Lower leg skin (tissue), 4 donors: ENCODE results near the gene TREX2. TPM values are rescaled to one million over a fixed set of nuclear protein-coding genes. Genes with fewer than 3 reads are reported as not detected.

Experiments used
- DNase-seq, 2 donors: peaks; one replicate each; pipeline ENCODE4 v3.0.0-alpha.2; 2019; ENCODE audit warnings: low spot score in 2 of 2
- H3K4me3 ChIP-seq: fragments of 200-600 bp; sonication (generic); 2 replicates; pipeline ENCODE4 v1.5.1; 2017; ENCODE audit warnings: mild to moderate bottlenecking, low read depth; ENCODE audit not compliant: poor library complexity, severe bottlenecking
- POLR2A ChIP-seq, 2 donors: fragments of 450-650 bp; IDR thresholded peaks; one replicate each; pipeline ENCODE4 v1.6.1; 2016 to 2017; ENCODE audit warnings: antibody characterized with exemption in 2 of 2, mild to moderate bottlenecking in 1 of 2, moderate library complexity in 1 of 2
- WGBS, 2 donors: methylation state at CpG; one replicate each; pipeline ENCODE4 v1.1.5; 2018; 5-methylcytosine and 5-hydroxymethylcytosine counted together
- intact Hi-C: fragments of 100-400 bp; cut with DNase I; formaldehyde crosslinking; loops from one replicate; pipeline ENCODE4 v1.15.0; 2023; ENCODE audit warnings: low total_unique reads
- total RNA-seq, 4 donors: library from RNA; depleted of rRNA; stranded (reverse); fragments of >200 nt; gene quantifications; one replicate each; pipeline ENCODE4 v1.1.0, GENCODE V29; 2016
- TF ChIP-seq, protein P1 (sequence below), 3 donors: fragments of 450-650 bp; IDR thresholded peaks; one replicate each; pipeline ENCODE4 v1.5.1; 2016; ENCODE audit warnings: antibody characterized with exemption in 3 of 3, mild to moderate bottlenecking in 3 of 3, moderate library complexity in 2 of 3

The TREX2 gene
- total RNA-seq, 4 donors from 2014 or later, result 76.4 to 129 (median 112) TPM

DNA sequence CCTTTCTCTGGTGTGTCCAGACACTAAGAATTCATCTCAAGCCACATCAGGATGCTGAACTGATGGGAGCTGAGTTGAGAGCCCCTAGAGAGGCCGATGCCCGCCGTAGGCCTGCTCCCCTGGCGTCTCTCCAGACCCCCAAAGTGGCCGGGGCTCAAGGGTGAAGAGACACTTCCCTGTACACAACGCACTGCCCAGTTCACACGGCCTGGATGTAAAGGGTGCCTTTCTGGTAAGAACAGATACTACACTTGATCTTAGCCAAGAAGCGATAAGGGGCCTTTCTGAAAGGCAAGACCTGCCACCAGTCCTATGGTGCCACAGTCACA is 5.1 kb upstream of the TREX2 start:
- 87 to 96% methylated on average over 8 of the region's 8 CpGs for WGBS, 2 donors
- intact Hi-C loops, result no loop called here
- no peak overlapping the region for H3K4me3 ChIP-seq
- TF ChIP-seq, protein P1, sequence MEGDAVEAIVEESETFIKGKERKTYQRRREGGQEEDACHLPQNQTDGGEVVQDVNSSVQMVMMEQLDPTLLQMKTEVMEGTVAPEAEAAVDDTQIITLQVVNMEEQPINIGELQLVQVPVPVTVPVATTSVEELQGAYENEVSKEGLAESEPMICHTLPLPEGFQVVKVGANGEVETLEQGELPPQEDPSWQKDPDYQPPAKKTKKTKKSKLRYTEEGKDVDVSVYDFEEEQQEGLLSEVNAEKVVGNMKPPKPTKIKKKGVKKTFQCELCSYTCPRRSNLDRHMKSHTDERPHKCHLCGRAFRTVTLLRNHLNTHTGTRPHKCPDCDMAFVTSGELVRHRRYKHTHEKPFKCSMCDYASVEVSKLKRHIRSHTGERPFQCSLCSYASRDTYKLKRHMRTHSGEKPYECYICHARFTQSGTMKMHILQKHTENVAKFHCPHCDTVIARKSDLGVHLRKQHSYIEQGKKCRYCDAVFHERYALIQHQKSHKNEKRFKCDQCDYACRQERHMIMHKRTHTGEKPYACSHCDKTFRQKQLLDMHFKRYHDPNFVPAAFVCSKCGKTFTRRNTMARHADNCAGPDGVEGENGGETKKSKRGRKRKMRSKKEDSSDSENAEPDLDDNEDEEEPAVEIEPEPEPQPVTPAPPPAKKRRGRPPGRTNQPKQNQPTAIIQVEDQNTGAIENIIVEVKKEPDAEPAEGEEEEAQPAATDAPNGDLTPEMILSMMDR (IDR thresholded peaks at IDR 0.05), result no peak
- TF ChIP-seq POLR2A (IDR thresholded peaks at IDR 0.05), result no peak
- DNase-seq, result no peak

GRCh38 chrX:153450114-153450948 is 4.5 kb upstream of the TREX2 start:
- WGBS, 2 donors, result 92 to 98% methylated on average over 10 to 26 of the region's 26 CpGs
- no peak overlapping the region for H3K4me3 ChIP-seq
- intact Hi-C loops, result no loop called here
- TF ChIP-seq, protein P1 (IDR thresholded peaks at IDR 0.05), result no peak
- TF ChIP-seq POLR2A (IDR thresholded peaks at IDR 0.05), result no peak
- DNase-seq, result no peak

DNA sequence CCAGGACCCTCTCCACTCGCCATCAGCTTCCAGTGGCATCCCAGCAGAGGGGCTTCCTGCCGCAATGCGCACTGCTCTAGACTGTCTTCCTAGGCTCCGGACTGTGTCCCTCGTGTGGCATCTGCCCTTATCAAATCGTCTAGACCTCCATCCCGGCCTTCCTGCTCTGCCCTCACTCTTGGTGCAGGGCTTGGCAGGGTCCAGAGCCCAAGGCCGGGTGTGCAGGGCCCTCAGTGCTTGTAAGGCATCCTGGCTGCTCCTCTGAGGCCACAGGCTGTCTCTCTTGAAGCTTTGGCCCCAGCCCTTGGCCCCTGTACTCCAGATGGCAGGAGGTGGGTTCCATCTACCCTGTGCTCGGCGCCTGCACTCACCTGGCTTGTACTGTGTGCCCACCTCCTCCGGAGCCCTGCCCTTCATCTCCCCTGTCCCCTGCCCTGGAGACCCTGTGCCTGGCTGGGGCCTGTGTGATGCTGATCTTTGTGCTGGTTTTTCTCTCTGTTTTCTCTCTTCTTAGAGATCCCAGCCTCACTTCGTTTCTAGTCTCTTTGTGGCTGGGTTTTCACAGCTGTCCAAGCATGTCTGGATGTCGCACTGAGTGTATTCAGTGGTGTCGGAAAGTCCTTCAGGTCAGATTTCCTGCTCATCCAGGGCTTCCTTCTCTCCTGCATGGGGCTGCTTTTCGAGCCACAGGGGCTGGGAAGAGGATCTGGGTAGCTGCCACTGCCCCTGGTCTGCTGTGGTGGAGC is 3.7 kb upstream of the TREX2 start:
- 81 to 95% methylated on average over 15 of the region's 15 CpGs for WGBS, 2 donors
- no peak for DNase-seq
- TF ChIP-seq POLR2A (IDR thresholded peaks at IDR 0.05), result no peak
- TF ChIP-seq, protein P1 (IDR thresholded peaks at IDR 0.05), result no peak
- H3K4me3 ChIP-seq, result no peak overlapping the region
- intact Hi-C loops, result no loop called here

DNA sequence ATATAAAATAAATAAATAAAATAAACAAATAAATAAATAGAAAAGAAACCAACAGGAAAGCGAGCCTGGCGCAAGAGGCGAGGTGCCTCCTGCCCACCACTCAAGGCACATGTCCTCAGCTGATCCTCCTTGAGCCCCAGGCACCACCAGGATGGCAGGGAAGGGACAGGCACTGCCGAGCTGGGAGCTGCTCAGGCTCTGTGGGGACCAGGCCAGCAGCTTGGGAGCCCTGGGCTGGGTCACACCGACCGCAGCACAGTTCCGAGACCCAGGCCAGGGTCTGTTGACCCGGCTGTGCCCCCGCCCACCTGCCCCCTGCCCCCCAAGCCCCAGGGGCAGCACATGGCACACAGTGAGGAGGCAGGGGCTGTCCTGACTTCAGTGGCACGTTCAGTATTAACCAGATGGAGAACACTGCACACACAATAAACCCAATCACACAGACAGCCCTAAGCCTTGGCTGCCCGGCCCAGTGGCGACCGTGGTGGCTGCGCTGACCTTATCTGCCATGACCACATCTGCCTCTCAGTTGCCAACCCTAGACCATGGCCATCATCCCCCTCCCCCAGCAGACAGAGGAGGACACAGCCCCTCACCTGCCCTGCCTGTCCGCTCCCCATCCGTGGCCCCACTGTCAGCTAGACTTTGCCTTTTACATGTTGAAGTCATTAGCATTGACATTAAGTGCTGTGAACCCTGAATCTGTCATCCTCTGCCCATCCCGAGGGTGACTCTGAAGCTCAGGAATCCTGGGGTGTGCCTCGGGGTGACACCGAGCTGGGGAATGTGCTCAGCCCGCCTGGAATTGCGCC is 2.9 kb upstream of the TREX2 start:
- WGBS, 2 donors, result 90 to 92% methylated on average over 11 to 15 of the region's 21 CpGs
- intact Hi-C loops, result no loop called here
- DNase-seq, result no peak
- H3K4me3 ChIP-seq, result no peak overlapping the region
- no peak for TF ChIP-seq POLR2A (IDR thresholded peaks at IDR 0.05)
- TF ChIP-seq, protein P1 (IDR thresholded peaks at IDR 0.05), result no peak

GRCh38 chrX:153447581-153447960 is 1.7 kb upstream of the TREX2 start:
- WGBS, 2 donors, result 84 to 90% methylated on average over 8 of the region's 8 CpGs
- intact Hi-C loops, result no loop called here
- TF ChIP-seq, protein P1 (IDR thresholded peaks at IDR 0.05), result no peak
- TF ChIP-seq POLR2A (IDR thresholded peaks at IDR 0.05), result no peak
- H3K4me3 ChIP-seq, result no peak overlapping the region
- no peak for DNase-seq
